HG03045 (cell line): ENCODE results near the gene CASKIN2.
"Not testable (repeated sequence)": the region's sequence is repeated elsewhere in the genome, so short reads cannot be mapped to it uniquely, and the experiment has no call there.

Source experiments
- ATAC-seq: cut with Tn5 transposase; IDR thresholded peaks from one replicate; pipeline ENCODE4 v1.9.1; 2021; ENCODE audit warnings: mild to moderate bottlenecking, moderate library complexity; ENCODE audit not compliant: unreplicated experiment

CASKIN2 gene

DNA sequence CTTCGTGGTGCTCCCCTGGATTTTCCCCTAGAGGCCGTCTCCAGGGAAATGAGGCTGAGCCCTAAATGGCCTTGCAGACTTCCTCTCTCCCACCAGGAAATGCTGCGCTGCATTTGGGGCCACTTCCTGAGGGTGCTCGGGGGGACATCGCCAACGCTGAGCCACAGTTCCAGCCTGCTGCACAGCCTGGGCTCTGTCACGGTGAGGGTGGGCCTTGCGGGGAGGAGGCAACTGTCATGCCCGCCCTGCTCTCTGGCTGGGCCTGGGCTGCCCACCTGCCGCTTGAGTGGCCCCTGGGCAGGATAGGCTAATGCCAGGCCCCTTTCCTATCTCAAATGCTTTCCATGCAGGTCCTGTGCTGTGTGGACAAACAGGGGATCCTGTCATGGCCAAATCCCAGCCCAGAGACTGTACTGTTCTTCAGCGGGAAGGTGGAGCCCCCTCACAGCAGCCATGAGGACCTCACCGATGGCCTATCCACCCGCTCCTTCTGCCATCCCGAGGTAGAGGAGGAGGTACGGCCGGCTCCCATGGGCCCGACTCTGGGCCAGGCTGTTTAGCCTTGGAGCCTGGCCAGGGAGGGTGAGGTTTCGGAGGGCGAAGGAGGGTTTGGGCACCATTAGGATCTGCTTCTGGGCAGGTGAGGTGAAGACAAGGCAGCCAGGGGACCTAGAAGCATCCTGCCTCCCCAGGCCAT lies 24.2 kb downstream of the CASKIN2 start:
- no peak for ATAC-seq

DNA sequence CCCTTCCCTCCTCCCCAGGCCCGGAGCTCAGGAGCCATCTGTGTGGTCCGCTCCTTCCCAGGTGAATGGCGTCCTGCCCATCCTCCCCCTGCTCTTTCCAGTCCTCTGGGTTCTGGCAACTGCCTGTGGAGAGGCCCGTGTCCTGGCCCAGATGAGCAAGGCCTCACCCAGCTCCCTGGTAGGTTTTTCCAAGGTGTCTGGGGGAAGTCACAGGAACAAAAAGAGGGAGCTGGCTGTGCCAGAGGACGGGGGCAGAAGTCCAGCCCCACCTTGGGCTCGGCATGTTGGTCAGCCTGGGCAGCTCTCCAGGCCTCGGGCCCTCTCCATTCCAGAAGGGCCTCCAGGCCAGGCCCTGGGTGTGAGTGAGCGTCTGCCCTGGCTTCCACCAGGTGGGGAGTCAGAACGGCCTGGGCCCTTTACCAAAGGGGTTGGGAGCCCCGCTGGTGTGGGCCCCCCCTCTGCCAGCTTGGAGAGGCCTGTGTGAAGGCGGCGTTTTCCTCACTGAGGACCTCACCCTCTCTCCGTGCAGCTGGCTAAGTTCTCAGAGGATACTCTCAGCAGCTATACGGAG lies 25.1 kb downstream of the CASKIN2 start:
- no peak for ATAC-seq

- ATAC-seq = no peak
Measured at GRCh38 chr17:75489511-75489955, 25.8 kb downstream of the CASKIN2 start.

GRCh38 chr17:75488693-75489510 lies 26.4 kb downstream of the CASKIN2 start:
- no peak for ATAC-seq

GRCh38 chr17:75487351-75488070 lies 27.8 kb downstream of the CASKIN2 start:
- ATAC-seq = no peak

GRCh38 chr17:75486951-75487350 lies 28.4 kb downstream of the CASKIN2 start:
- no peak for ATAC-seq

DNA sequence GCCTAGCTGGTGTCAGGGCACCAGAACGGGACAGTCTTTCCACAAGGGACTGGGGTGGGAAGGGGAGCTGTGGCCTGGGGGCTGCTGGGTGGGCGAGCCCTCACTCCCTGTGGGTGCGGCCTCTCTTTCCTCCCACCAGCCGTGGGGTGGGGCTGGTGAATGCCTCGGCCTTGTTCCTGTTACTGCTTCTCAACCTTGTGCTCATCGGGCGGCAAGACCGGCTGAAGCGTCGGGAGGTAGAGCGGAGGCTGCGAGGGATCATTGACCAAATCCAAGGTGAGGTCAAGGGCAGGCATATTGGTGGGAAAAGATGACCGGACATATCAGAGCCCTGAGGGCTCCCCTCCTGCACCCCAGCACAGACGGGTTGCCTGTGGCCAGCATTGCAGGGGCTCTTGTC lies 29.2 kb downstream of the CASKIN2 start:
- no peak for ATAC-seq

DNA sequence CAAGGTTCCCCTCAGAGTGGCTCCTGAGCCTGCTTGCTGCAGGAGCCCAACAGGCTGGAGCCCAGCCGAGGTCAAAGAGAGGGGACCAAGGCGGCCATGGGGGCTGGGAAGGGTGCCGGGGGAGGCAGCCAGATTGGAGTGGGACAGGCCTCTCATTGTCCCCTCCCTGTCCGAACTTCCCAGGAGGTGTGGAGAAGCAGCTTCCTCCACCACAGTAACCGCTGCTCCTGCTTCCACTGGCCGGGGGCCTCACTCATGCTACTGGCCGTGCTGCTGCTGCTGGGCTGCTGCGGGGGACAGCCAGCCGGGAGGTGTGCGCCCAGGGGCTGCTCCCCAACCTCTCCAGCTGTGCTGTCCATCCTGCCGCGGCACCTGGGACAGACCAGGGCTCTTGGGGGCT lies 29.6 kb downstream of the CASKIN2 start:
- no peak for ATAC-seq

DNA sequence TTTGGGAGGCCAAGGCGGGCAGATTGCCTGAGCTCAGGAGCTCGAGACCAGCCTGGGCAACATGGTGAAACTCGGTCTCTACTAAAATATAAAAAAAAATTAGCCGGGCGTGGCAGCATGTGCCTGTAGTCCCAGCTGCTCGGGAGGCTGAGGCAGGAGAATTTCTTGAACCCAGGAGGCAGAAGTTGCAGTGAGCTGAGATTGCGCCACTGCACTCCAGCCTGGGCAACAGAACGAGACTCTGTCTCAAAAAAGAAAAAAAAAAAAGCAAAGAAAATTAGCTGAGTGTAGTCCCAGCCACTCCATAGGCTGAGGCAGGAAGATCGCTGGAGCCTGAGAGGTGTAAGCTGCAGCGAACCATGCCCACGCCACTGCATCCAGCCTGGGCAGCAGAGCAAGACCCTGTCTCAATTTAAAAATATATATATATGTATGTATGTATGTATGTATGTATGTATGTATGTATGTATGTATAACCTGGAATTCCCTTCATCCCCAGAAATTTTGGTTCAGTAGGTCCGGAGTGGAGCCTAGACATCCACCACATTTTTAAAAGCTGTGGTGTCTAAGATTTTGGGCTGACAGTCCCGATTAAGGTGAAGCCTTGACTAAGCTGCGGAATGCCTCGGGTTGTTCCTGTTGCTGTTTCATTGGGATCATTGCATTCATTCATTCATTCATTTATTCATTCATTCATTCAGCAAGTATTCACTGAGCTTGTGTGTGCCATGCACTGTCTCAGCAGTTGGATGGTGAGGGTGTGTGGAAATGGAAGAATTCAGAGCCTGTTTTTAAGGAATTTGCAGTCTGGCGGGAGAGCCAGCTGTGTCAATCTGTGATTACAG lies 33.0 kb downstream of the CASKIN2 start:
- no peak for ATAC-seq

GRCh38 chr17:75481194-75482068 lies 33.9 kb downstream of the CASKIN2 start:
- ATAC-seq = no peak

GRCh38 chr17:75480281-75480680 lies 35.1 kb downstream of the CASKIN2 start:
- no peak for ATAC-seq

- no peak for ATAC-seq
Measured at GRCh38 chr17:75478508-75478907, 36.8 kb downstream of the CASKIN2 start.

DNA sequence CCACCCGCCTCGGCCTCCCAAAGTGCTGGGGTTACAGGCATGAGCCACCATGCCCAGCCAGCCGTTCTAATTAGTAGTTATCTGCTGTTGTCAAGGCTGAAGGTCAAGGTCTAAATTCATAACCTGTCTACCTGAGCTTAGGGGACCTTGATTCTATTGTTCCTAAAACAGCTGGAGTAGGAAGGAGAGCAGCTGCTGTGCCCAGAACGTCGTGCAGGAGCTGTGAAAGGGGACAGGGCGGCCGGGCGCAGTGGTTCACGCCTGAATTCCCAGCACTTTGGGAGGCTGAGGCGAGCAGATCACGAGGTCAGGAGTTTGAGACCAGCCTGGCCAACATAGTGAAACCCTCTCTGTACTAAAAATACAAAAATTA lies 37.9 kb downstream of the CASKIN2 start:
- not testable (repeated sequence) for ATAC-seq

- no peak for ATAC-seq
Measured at GRCh38 chr17:75476752-75477489, 38.4 kb downstream of the CASKIN2 start.

- ATAC-seq = no peak
Measured at GRCh38 chr17:75476271-75476671, 39.1 kb downstream of the CASKIN2 start.

DNA sequence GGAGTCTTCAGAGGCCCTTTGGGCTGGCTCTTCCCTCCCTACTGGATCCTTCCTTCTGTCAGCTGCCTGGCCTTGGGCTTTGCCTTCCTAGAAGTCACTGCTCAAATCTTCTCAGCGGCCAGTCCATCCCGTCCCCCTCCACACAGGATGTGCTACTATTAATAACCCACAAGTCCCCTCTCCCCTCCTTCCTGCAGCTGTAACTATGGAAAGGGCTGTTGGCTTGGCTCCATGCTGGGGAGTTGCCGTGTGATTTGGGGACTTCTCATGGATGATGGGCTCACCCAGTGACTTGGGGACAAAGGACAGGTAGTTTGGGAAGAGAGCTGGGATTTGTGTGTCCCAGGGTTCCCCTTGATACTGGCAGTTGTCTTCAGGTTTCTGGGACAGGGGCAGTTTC lies 39.5 kb downstream of the CASKIN2 start:
- no peak for ATAC-seq

- no peak for ATAC-seq
Measured at GRCh38 chr17:75475144-75475835, 40.0 kb downstream of the CASKIN2 start.

DNA sequence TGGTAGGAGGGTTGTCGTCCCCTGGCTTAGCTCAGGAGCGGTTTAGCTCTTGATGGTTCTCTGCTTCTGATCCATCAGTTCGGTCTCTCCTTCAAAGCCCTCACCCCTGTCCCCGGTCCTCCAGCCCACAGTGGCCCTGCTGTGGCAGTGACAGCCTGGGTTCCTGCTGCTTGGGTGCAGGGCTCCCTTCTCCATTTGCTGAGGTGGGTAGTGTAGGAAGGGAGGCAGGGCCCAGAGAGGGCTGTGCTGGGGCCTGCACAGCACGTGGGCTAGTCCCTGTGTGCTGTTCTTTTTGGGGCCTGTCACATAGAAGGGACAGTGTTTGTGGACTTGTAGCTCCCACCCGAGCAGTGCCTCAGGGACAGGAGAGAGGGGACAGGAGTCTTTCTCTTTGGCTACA lies 40.6 kb downstream of the CASKIN2 start:
- no peak for ATAC-seq
